GM23338 (cell line): ENCODE results near the gene ANKRD31.

ENCODE experiments used
- CREB1 ChIP-seq: fragments of 250-450 bp; sonication (Bioruptor Pico); IDR thresholded peaks from 2 replicates; pipeline ENCODE4 v1.5.0; 2020; ENCODE audit warnings: low read depth, mild to moderate bottlenecking, moderate library complexity
- EZH2 ChIP-seq: fragments of 200-600 bp; sonication (generic); IDR thresholded peaks from one replicate; pipeline ENCODE4 v1.8.0; 2017; ENCODE audit warnings: antibody characterized with exemption, mild to moderate bottlenecking, low read depth; ENCODE audit not compliant: unreplicated experiment
- POLR2AphosphoS5 ChIP-seq: IDR thresholded peaks from 2 replicates; pipeline ENCODE4 v1.6.1; 2016; ENCODE audit warnings: antibody characterized with exemption, low read depth
- STAT1 ChIP-seq: IDR thresholded peaks from one replicate; pipeline ENCODE4 v1.6.1; 2016; ENCODE audit warnings: antibody characterized with exemption; ENCODE audit not compliant: unreplicated experiment
- ZNF331 ChIP-seq: fragments of 250-450 bp; sonication (Bioruptor Pico); IDR thresholded peaks from 2 replicates; pipeline ENCODE4 v1.5.0; 2020; ENCODE audit warnings: low read depth, mild to moderate bottlenecking, moderate library complexity
- TF ChIP-seq, protein P1 (sequence below), 2 experiments: fragments of 200-600 bp in 1 of 2; sonication (generic) in 1 of 2; conservative IDR thresholded peaks; 2 replicates each; pipeline versions ENCODE4 v1.5.1 to v1.6.1; 2016 to 2017; ENCODE audit warnings: antibody characterized with exemption in 2 of 2, low read depth in 2 of 2, mild to moderate bottlenecking in 2 of 2, moderate library complexity in 1 of 2
- TF ChIP-seq, protein P2 (sequence below): IDR thresholded peaks from 2 replicates; pipeline ENCODE4 v1.6.1; 2016; ENCODE audit warnings: antibody characterized with exemption

DNA sequence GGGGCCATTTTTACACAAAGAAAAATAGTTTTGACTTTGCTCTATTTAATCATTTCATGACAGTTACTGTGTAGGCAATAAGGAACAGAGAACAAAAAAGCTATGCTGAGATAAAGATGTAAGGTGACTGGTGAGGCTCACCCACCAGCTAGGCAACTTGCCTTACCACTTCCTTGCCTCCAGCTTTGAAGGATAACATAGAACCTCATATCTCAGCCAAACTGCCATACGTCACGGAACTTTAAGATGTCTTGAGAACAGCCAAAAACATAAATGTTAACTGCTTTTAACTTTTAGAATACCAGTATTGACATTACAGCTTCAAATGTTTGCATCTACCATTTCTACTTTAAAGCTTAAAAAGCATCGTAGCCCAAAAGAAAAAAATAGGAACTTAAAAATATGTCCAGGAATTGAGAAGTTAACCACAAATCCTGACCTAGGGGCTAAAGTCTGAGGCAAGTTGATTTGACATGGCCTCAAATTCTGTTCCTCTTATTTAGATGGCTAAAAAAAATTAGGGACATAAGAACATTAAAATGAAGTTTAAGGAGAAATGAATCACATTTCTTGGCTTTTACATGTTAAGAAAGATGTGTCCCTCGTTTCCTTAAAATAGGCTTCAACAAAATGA is 176.6 kb downstream of the ANKRD31 start:
- TF ChIP-seq, protein P1, sequence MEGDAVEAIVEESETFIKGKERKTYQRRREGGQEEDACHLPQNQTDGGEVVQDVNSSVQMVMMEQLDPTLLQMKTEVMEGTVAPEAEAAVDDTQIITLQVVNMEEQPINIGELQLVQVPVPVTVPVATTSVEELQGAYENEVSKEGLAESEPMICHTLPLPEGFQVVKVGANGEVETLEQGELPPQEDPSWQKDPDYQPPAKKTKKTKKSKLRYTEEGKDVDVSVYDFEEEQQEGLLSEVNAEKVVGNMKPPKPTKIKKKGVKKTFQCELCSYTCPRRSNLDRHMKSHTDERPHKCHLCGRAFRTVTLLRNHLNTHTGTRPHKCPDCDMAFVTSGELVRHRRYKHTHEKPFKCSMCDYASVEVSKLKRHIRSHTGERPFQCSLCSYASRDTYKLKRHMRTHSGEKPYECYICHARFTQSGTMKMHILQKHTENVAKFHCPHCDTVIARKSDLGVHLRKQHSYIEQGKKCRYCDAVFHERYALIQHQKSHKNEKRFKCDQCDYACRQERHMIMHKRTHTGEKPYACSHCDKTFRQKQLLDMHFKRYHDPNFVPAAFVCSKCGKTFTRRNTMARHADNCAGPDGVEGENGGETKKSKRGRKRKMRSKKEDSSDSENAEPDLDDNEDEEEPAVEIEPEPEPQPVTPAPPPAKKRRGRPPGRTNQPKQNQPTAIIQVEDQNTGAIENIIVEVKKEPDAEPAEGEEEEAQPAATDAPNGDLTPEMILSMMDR (conservative IDR thresholded peaks at IDR 0.05; ENCODE audit: low read depth in 2 of 2), result no peak
- no peak for TF ChIP-seq POLR2AphosphoS5
- no peak for TF ChIP-seq CREB1
- TF ChIP-seq, protein P2, sequence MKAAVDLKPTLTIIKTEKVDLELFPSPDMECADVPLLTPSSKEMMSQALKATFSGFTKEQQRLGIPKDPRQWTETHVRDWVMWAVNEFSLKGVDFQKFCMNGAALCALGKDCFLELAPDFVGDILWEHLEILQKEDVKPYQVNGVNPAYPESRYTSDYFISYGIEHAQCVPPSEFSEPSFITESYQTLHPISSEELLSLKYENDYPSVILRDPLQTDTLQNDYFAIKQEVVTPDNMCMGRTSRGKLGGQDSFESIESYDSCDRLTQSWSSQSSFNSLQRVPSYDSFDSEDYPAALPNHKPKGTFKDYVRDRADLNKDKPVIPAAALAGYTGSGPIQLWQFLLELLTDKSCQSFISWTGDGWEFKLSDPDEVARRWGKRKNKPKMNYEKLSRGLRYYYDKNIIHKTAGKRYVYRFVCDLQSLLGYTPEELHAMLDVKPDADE, result no peak
- TF ChIP-seq ZNF331 (CRISPR knock-in tag), result no peak
- TF ChIP-seq EZH2, result no peak
- TF ChIP-seq STAT1, result no peak
